K562 (cell line): ENCODE results near the gene UBQLN3. TPM values are rescaled to one million over a fixed set of nuclear protein-coding genes. Genes with fewer than 3 reads are reported as not detected.

Experiments
- ATAC-seq: fragments of 200-7000 bp; cut with Tn5 transposase; 3 replicates; pipeline ENCODE4 v1.9.1; 2020; ENCODE audit warnings: moderate library complexity
- BruUV-seq: library from RNA; stranded (reverse); fragments of 400-500 nt; replicated peaks from 2 replicates; lab custom pipeline; 2021; lab: Mats Ljungman, UMichigan
- CTCF ChIA-PET: fragments of 300-600 bp; formaldehyde crosslinking; extraction: SDS; loops from one replicate; lab custom pipeline; 2021; ENCODE audit warnings: low intra/inter-chr PET ratio; lab: Yijun Ruan, JAX
- POLR2A ChIA-PET: fragments of 300-600, 350-650 bp; sonication (Branson Sonifier 250); formaldehyde crosslinking; extraction: SDS; loops from one replicate; lab custom pipeline; 2021; ENCODE audit warnings: antibody characterized with exemption, inconsistent platforms; lab: Yijun Ruan, JAX
- DNase-seq, 4 experiments: peaks; one replicate each; pipeline versions ENCODE4 v3.0.0 to v3.0.0-alpha.2; 2011 to 2018; ENCODE audit warnings: low spot score in 3 of 4, mixed read lengths in 3 of 4; ENCODE audit errors: extremely low read depth in 1 of 4
- FAIRE-seq: peaks from 2 replicates; lab custom pipeline; 2011; peaks lifted over from hg19 to GRCh38; lab: Jason Lieb, UNC
- H2AFZ ChIP-seq: 2 replicates; pipeline ENCODE4 v1.6.0; 2011; ENCODE audit warnings: low read depth, low read length, control low read depth, inconsistent platforms
- H3K27ac ChIP-seq: fragments of 200-600 bp; 3 replicates; pipeline ENCODE4 v1.8.0; 2011; ENCODE audit warnings: low read depth, mild to moderate bottlenecking, control low read depth, inconsistent platforms, low read length, moderate library complexity, mixed read lengths; ENCODE audit errors: extremely low read depth
- H3K27me3 ChIP-seq, 2 experiments: fragments of 300-600 bp in 1 of 2; 2 replicates in 1 of 2; 3 replicates in 1 of 2; pipeline versions ENCODE4 v1.6.0 to v1.8.0; 2011; ENCODE audit warnings: inconsistent platforms in 2 of 2, low read length in 2 of 2, mild to moderate bottlenecking in 1 of 2, mixed read lengths in 1 of 2, moderate library complexity in 1 of 2; ENCODE audit not compliant: control insufficient read depth in 2 of 2, insufficient read depth in 2 of 2
- H3K36me3 ChIP-seq: fragments of 300-600 bp; 3 replicates; pipeline ENCODE4 v1.8.0; 2011; ENCODE audit warnings: mild to moderate bottlenecking, low read length, inconsistent platforms; ENCODE audit not compliant: control insufficient read depth, insufficient read depth
- H3K4me1 ChIP-seq, 2 experiments: fragments of 200-600 bp in 1 of 2; replicated peaks in 1 of 2; 2 replicates in 1 of 2; 3 replicates in 1 of 2; pipeline versions ENCODE4 v1.5.1 to v1.8.0; 2011; ENCODE audit warnings: inconsistent platforms in 2 of 2, low read length in 2 of 2, mild to moderate bottlenecking in 1 of 2, mixed read lengths in 1 of 2, moderate library complexity in 1 of 2; ENCODE audit not compliant: control insufficient read depth in 2 of 2, insufficient read depth in 2 of 2
- H3K4me2 ChIP-seq: 2 replicates; pipeline ENCODE4 v1.6.1; 2011; ENCODE audit warnings: low read length, control low read depth, inconsistent platforms, mixed read lengths; ENCODE audit not compliant: insufficient read depth
- H3K4me3 ChIP-seq: fragments of 200-600 bp; sonication (generic), shearing (Covaris generic); 2 replicates; pipeline ENCODE4 v1.5.1; 2016; ENCODE audit warnings: control low read depth, inconsistent platforms
- H3K79me2 ChIP-seq: fragments of 200-600 bp; 3 replicates; pipeline ENCODE4 v1.8.0; 2011; ENCODE audit warnings: low read length, inconsistent platforms; ENCODE audit not compliant: control insufficient read depth, insufficient read depth
- H3K9ac ChIP-seq, 2 experiments: 2 replicates each; pipeline versions ENCODE4 v1.6.0 to v1.6.1; 2011; ENCODE audit warnings: low read depth in 2 of 2, low read length in 2 of 2, control low read depth in 1 of 2, inconsistent platforms in 1 of 2, mild to moderate bottlenecking in 1 of 2, mixed read lengths in 1 of 2; ENCODE audit not compliant: insufficient read depth in 1 of 2
- H3K9me1 ChIP-seq: one replicate; pipeline ENCODE4 v1.6.0; 2011; ENCODE audit warnings: inconsistent platforms, mild to moderate bottlenecking, low read length, moderate library complexity; ENCODE audit not compliant: control insufficient read depth, insufficient read depth
- H3K9me3 ChIP-seq: replicated peaks from 2 replicates; pipeline ENCODE4 v1.5.1; 2011; ENCODE audit warnings: low read depth, low read length, inconsistent platforms; ENCODE audit not compliant: control insufficient read depth, insufficient read depth
- H4K20me1 ChIP-seq: replicated peaks from 2 replicates; pipeline ENCODE4 v1.6.1; 2011; ENCODE audit warnings: low read length, inconsistent platforms, mixed read lengths; ENCODE audit not compliant: control insufficient read depth, insufficient read depth
- ARID1B ChIP-seq: fragments of 450-650 bp; IDR thresholded peaks from 2 replicates; pipeline ENCODE4 v1.6.1; 2016; ENCODE audit warnings: antibody characterized with exemption, mild to moderate bottlenecking, inconsistent platforms
- ATF3 ChIP-seq, 2 experiments: fragments of 450-650 bp in 1 of 2; sonication (generic) in 1 of 2; formaldehyde crosslinking in 1 of 2; IDR thresholded peaks in 1 of 2; conservative IDR thresholded peaks in 1 of 2; 2 replicates each; pipeline versions ENCODE4 v1.6.1 to v1.8.1; 2016 to 2023; ENCODE audit warnings: mild to moderate bottlenecking in 2 of 2, moderate library complexity in 2 of 2, inconsistent platforms in 1 of 2, missing genetic modification reagents in 1 of 2
- DPF2 ChIP-seq: fragments of 450-650 bp; IDR thresholded peaks from 2 replicates; pipeline ENCODE4 v1.6.1; 2016
- FOSL1 ChIP-seq: fragments of 200-800 bp; sonication (Bioruptor generic); conservative IDR thresholded peaks from 2 replicates; pipeline ENCODE4 v1.6.1; 2016; ENCODE audit warnings: missing genetic modification characterization, missing compliant biosample characterization
- HEY1 ChIP-seq: fragments of 250-450 bp; sonication (Bioruptor Pico); IDR thresholded peaks from 2 replicates; pipeline ENCODE4 v1.5.0; 2020; ENCODE audit warnings: mild to moderate bottlenecking, moderate library complexity, borderline replicate concordance
- JUN ChIP-seq, 2 experiments: sonication (generic) in 1 of 2; formaldehyde crosslinking in 1 of 2; IDR thresholded peaks; 2 replicates each; pipeline versions ENCODE4 v1.6.1 to v1.8.0; 2012 to 2022; ENCODE audit warnings: borderline replicate concordance in 2 of 2, mild to moderate bottlenecking in 2 of 2, improper control_type of control experiment in 1 of 2, low read depth in 1 of 2, low read length in 1 of 2, missing genetic modification reagents in 1 of 2
- JUND ChIP-seq, 2 experiments: IDR thresholded peaks; 2 replicates in 1 of 2; 3 replicates in 1 of 2; pipeline ENCODE4 v1.6.1; 2011; ENCODE audit warnings: borderline replicate concordance in 2 of 2, low read depth in 2 of 2, low read length in 2 of 2, improper control_type of control experiment in 1 of 2, missing biosample characterization in 1 of 2, missing genetic modification characterization in 1 of 2, missing genetic modification reagents in 1 of 2
- MEF2A ChIP-seq: IDR thresholded peaks from 2 replicates; pipeline ENCODE4 v1.6.1; 2011; ENCODE audit warnings: low read depth, mild to moderate bottlenecking, low read length, moderate library complexity; ENCODE audit not compliant: control insufficient read depth
- POLR2AphosphoS2 ChIP-seq: IDR thresholded peaks from 2 replicates; pipeline ENCODE4 v1.6.1; 2012; ENCODE audit warnings: low read length, improper control_type of control experiment
- RFX1 ChIP-seq: fragments of 450-650 bp; IDR thresholded peaks from 2 replicates; pipeline ENCODE4 v1.6.1; 2016; ENCODE audit warnings: mild to moderate bottlenecking, moderate library complexity
- SMARCA4 ChIP-seq: fragments of 450-650 bp; IDR thresholded peaks from 2 replicates; pipeline ENCODE4 v1.6.1; 2016
- SMARCE1 ChIP-seq: fragments of 450-650 bp; IDR thresholded peaks from 2 replicates; pipeline ENCODE4 v1.7.1; 2016; ENCODE audit warnings: mild to moderate bottlenecking
- SNRNP70 ChIP-seq: fragments of 200-400 bp; formaldehyde crosslinking; optimal IDR thresholded peaks from 2 replicates; pipeline ENCODE3; 2017; ENCODE audit warnings: low read depth, low read length
- TFAM ChIP-seq: fragments of 250-450 bp; sonication (Bioruptor Pico); conservative IDR thresholded peaks from 2 replicates; pipeline ENCODE4 v1.5.0; 2021; ENCODE audit warnings: mild to moderate bottlenecking, moderate library complexity
- VEZF1 ChIP-seq: fragments of 200-800 bp; sonication (Bioruptor generic); IDR thresholded peaks from 2 replicates; pipeline ENCODE4 v1.6.1; 2017; ENCODE audit warnings: missing genetic modification characterization, missing compliant biosample characterization
- ZNF277 ChIP-seq: fragments of 250-450 bp; sonication (Bioruptor Pico); IDR thresholded peaks from 2 replicates; pipeline ENCODE4 v1.8.0; 2022; ENCODE audit warnings: inconsistent platforms, mild to moderate bottlenecking, moderate library complexity, borderline replicate concordance
- WGBS: fragments of 100-300 bp; shearing (Covaris generic); methylation state at CpG from one replicate; pipeline ENCODE4 v1.1.6; 2016; ENCODE audit warnings: low coverage, mixed read lengths; ENCODE audit not compliant: insufficient coverage; ENCODE audit errors: missing lambda C conversion rate; 5-methylcytosine and 5-hydroxymethylcytosine counted together
- in situ Hi-C: fragments of 300-500 bp; cut with MboI; formaldehyde crosslinking; loops from 4 replicates; pipeline ENCODE4 v1.15.0; 2018; ENCODE audit warnings: inconsistent platforms, mixed read lengths
- intact Hi-C: fragments of 100-400 bp; cut with micrococcal nuclease; formaldehyde crosslinking; loops from 2 replicates; pipeline ENCODE4 v1.14.2; 2022
- polyA plus RNA-seq, 8 experiments: library from polyadenylated mRNA; depleted of rRNA in 4 of 8; stranded (reverse) in 5 of 8; unstranded in 3 of 8; fragments of >200 nt; fragmentation: Nextera tagmentation in 2 of 8; fragmentation: Illumina TruSeq in 1 of 8; extraction: Ambion mirVana in 2 of 8; extraction: Trizol in 1 of 8; gene quantifications; 2 replicates each; pipeline versions ENCODE4 v1.2.1 to v1.2.3, GENCODE V29; 2011 to 2014; ENCODE audit warnings: inconsistent platforms in 1 of 8, missing spikeins in 1 of 8
- total RNA-seq, 7 experiments: library from RNA; depleted of rRNA in 6 of 7; stranded (reverse); fragments of >200 nt in 6 of 7; fragmentation: Illumina TruSeq in 2 of 7; extraction: Trizol in 2 of 7; gene quantifications; 2 replicates each; pipeline versions ENCODE4 v1.2.1 to v1.2.3, GENCODE V29; 2011 to 2021; ENCODE audit warnings: low replicate concordance in 1 of 7

UBQLN3 gene
- total and polyA plus RNA-seq, 9 of the 15 experiments (the other 6 are each of a cell fraction or from before 2014, with no cell fraction given): 0.01 to 0.27 TPM; not detected in 7

- Histone ChIP-seq H3K27me3 (no peaks in the 10 kb centered on the region; a peak in 1 of 5 replicates), H3K36me3 (no peaks in the 10 kb centered on the region), H3K79me2 (no peaks in the 10 kb centered on the region), H3K9me1 (no peaks in the 10 kb centered on the region), H3K27ac (no peak overlapping the region), H3K9ac (no peak overlapping the region), H3K9me3 (no peaks in the 10 kb centered on the region), H3K4me2 (no peak overlapping the region), H4K20me1 (no peaks in the 10 kb centered on the region), H2AFZ (no peak overlapping the region), H3K4me3 (no peak overlapping the region), H3K4me1 (peaks cover 0 to 6% of the 10 kb centered on the region in 2 experiments; a peak in 2 of 5 replicates)
- WGBS: 17% methylated on average over 5 of the region's 5 CpGs
- TF ChIP-seq JUND (IDR thresholded peaks at IDR 0.05; ENCODE audit: borderline replicate concordance, low read depth, low read length) (peak; percentile 67; the same call in 1 of the 2 replicates), JUND (tag; IDR thresholded peaks at IDR 0.05; ENCODE audit: borderline replicate concordance, low read depth, low read length) (peak; percentile 70; the same call in 1 of the 3 replicates), ATF3 (IDR thresholded peaks at IDR 0.05) (peak; percentile 88), ATF3 (CRISPR knock-in tag; conservative IDR thresholded peaks at IDR 0.05) (no peak), RFX1 (peak; percentile 25; the same call in 1 of the 2 replicates), ARID1B (peak; percentile 62), VEZF1 (CRISPR knock-in tag) (peak; percentile 16; the same call in 1 of the 2 replicates), JUN (IDR thresholded peaks at IDR 0.05; ENCODE audit: borderline replicate concordance, low read depth, low read length) (peak; percentile 57), JUN (CRISPR knock-in tag; IDR thresholded peaks at IDR 0.05; ENCODE audit: borderline replicate concordance) (no peak), MEF2A (0 out of 2 replicates have a peak, but pooled peaks have one; percentile 41), POLR2AphosphoS2 (no peak), FOSL1 (tag) (peak; percentile 95), HEY1 (CRISPR knock-in tag) (no peak), SNRNP70 (no peak), SMARCA4 (peak; percentile 60; the same call in 1 of the 2 replicates), TFAM (CRISPR knock-in tag) (no peak), SMARCE1 (peak; percentile 62), ZNF277 (no peak), DPF2 (peak; percentile 55; the same call in 1 of the 2 replicates)
- in situ Hi-C loops (no loop called here), intact Hi-C loops (loop anchor here (5.0 to 10.0 kb wide), 2 partner anchors 166 to 348 kb away; partner anchors contain the start of genes OR51M1 and OR51V1)
- POLR2A ChIA-PET: no interaction called here
- ATAC-seq (peak; percentile 42; the same call in 1 of the 3 replicates), FAIRE-seq (peak; percentile 46), DNase-seq (peak in 1 of 4 experiments; percentile 30)
- CTCF ChIA-PET: no interaction called here
- no TSS peak for BruUV-seq
Observed at GRCh38 chr11:5550440-5551095, 40.8 kb upstream of the UBQLN3 start.
